Smooth muscle cell (in vitro differentiated cells): ENCODE measurements around the gene ARPC3. TPM values are rescaled to one million over a fixed set of nuclear protein-coding genes. Genes with fewer than 3 reads are reported as not detected.
"Not testable (repeated sequence)": the region's sequence is repeated elsewhere in the genome, so short reads cannot be mapped to it uniquely, and the experiment has no call there.

Source experiments
- DNase-seq: peaks from one replicate; lab custom pipeline; 2025; ENCODE audit not compliant: unreplicated experiment; lab: John Stamatoyannopoulos, UW
- H2AFZ ChIP-seq: fragments of 200-600 bp; sonication (generic); 2 replicates; pipeline ENCODE4 v1.6.0; 2016; ENCODE audit warnings: antibody characterized with exemption, low read depth, mild to moderate bottlenecking
- H3F3A ChIP-seq: fragments of 200-600 bp; sonication (generic); 2 replicates; pipeline ENCODE4 v1.6.0; 2017; ENCODE audit warnings: antibody characterized with exemption, low read depth
- H3K27ac ChIP-seq: fragments of 200-600 bp; sonication (generic); 2 replicates; pipeline ENCODE4 v1.5.1; 2016; ENCODE audit warnings: low read depth, mild to moderate bottlenecking
- H3K27me3 ChIP-seq: fragments of 200-600 bp; sonication (generic); 2 replicates; pipeline ENCODE4 v1.6.1; 2016; ENCODE audit warnings: low read depth, mild to moderate bottlenecking
- H3K36me3 ChIP-seq: fragments of 200-600 bp; sonication (generic); 2 replicates; pipeline ENCODE4 v1.5.1; 2016; ENCODE audit warnings: low read depth
- H3K4me1 ChIP-seq: fragments of 200-600 bp; sonication (generic); 2 replicates; pipeline ENCODE4 v1.5.1; 2016; ENCODE audit warnings: low read depth
- H3K4me2 ChIP-seq: fragments of 200-600 bp; sonication (generic); 2 replicates; pipeline ENCODE4 v1.6.0; 2016; ENCODE audit warnings: mild to moderate bottlenecking
- H3K4me3 ChIP-seq: fragments of 200-600 bp; sonication (generic); 2 replicates; pipeline ENCODE4 v1.5.1; 2016; ENCODE audit warnings: mild to moderate bottlenecking
- H3K79me2 ChIP-seq: fragments of 200-600 bp; sonication (generic); 2 replicates; pipeline ENCODE4 v1.6.0; 2016; ENCODE audit warnings: low read depth, mild to moderate bottlenecking
- H3K9ac ChIP-seq: fragments of 200-600 bp; sonication (generic); 2 replicates; pipeline ENCODE4 v1.6.0; 2016; ENCODE audit warnings: low read depth
- H3K9me3 ChIP-seq: fragments of 200-600 bp; sonication (generic); replicated peaks from 2 replicates; pipeline ENCODE4 v1.5.1; 2016; ENCODE audit warnings: low read depth
- H4K20me1 ChIP-seq: fragments of 200-600 bp; sonication (generic); 2 replicates; pipeline ENCODE4 v1.6.0; 2016; ENCODE audit warnings: low read depth
- WGBS: methylation state at CpG from one replicate; pipeline ENCODE4 v1.1.7; 2016; ENCODE audit warnings: low lambda C conversion rate; 5-methylcytosine and 5-hydroxymethylcytosine counted together
- polyA plus RNA-seq: library from polyadenylated mRNA; unstranded; fragments of >200 nt; fragmentation: Nextera tagmentation; extraction: Ambion mirVana; gene quantifications from 2 replicates; pipeline ENCODE4 v1.2.1, GENCODE V29; 2016
- total RNA-seq: library from RNA; depleted of rRNA; stranded (reverse); fragments of >200 nt; gene quantifications from 2 replicates; pipeline ENCODE4 v1.2.3, GENCODE V29; 2014
- TF ChIP-seq, protein P1 (sequence below): fragments of 200-600 bp; sonication (generic); IDR thresholded peaks from 2 replicates; pipeline ENCODE4 v1.5.1; 2017; ENCODE audit warnings: borderline replicate concordance, mild to moderate bottlenecking, antibody characterized with exemption; ENCODE audit not compliant: insufficient read depth, poor library complexity, severe bottlenecking

The ARPC3 gene
- total and polyA plus RNA-seq, 2 experiments from 2014 or later = 338 to 507 TPM

DNA sequence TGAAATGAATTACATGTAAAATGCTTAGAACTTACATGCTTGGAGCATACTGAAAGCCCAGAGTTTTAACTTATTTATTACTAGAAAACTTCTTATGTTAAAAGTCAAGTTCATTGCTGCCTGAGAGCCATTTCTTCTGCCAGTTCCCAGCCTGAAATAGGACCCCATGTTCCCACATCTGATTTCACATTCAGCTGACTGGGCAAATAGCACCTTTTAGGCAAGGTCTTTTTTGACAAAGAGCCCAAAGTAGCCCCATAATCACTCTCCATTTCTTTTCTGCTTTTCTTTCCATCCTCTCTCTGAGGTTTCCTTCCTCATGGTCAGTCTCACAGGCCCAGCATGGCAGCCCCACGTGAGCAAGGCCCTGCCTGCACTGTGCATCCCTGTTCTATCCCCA, 1.1 kb upstream of the ARPC3 start:
- Histone ChIP-seq H3K4me3 (no peak overlapping the region), H3K9me3 (no peaks in the 10 kb centered on the region), H4K20me1 (peaks cover 21% of the 10 kb centered on the region), H3K27ac (peak overlapping the region; percentile 18), H2AFZ (no peak overlapping the region), H3F3A (peaks cover 10% of the 10 kb centered on the region), H3K4me1 (peaks cover 4% of the 10 kb centered on the region), H3K79me2 (peaks cover 39% of the 10 kb centered on the region), H3K9ac (no peak overlapping the region), H3K36me3 (no peaks in the 10 kb centered on the region), H3K27me3 (no peaks in the 10 kb centered on the region), H3K4me2 (no peak overlapping the region)
- WGBS = 92% methylated on average over 1 of the region's 1 CpG
- DNase-seq = no peak
- TF ChIP-seq, protein P1, sequence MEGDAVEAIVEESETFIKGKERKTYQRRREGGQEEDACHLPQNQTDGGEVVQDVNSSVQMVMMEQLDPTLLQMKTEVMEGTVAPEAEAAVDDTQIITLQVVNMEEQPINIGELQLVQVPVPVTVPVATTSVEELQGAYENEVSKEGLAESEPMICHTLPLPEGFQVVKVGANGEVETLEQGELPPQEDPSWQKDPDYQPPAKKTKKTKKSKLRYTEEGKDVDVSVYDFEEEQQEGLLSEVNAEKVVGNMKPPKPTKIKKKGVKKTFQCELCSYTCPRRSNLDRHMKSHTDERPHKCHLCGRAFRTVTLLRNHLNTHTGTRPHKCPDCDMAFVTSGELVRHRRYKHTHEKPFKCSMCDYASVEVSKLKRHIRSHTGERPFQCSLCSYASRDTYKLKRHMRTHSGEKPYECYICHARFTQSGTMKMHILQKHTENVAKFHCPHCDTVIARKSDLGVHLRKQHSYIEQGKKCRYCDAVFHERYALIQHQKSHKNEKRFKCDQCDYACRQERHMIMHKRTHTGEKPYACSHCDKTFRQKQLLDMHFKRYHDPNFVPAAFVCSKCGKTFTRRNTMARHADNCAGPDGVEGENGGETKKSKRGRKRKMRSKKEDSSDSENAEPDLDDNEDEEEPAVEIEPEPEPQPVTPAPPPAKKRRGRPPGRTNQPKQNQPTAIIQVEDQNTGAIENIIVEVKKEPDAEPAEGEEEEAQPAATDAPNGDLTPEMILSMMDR = no peak

- no peak overlapping the region for H3K27ac ChIP-seq
- peaks cover 65% of the 10 kb centered on the region for H3K79me2 ChIP-seq
- H2AFZ ChIP-seq = no peak overlapping the region
- H3K4me2 ChIP-seq = no peak overlapping the region
- H3K4me1 ChIP-seq = peaks cover 4% of the 10 kb centered on the region
- no peaks in the 10 kb centered on the region for H3K27me3 ChIP-seq
- no peaks in the 10 kb centered on the region for H3K9me3 ChIP-seq
- DNase-seq = no peak
- H3K36me3 ChIP-seq = peaks cover 34% of the 10 kb centered on the region
- 100% methylated on average over 3 of the region's 3 CpGs for WGBS
- H3K9ac ChIP-seq = no peak overlapping the region
- H3K4me3 ChIP-seq = no peak overlapping the region
- TF ChIP-seq, protein P1 = no peak
- H3F3A ChIP-seq = peaks cover 16% of the 10 kb centered on the region
- peaks cover 51% of the 10 kb centered on the region for H4K20me1 ChIP-seq
Measured at GRCh38 chr12:110444455-110444854, 5.7 kb downstream of the ARPC3 start.

DNA sequence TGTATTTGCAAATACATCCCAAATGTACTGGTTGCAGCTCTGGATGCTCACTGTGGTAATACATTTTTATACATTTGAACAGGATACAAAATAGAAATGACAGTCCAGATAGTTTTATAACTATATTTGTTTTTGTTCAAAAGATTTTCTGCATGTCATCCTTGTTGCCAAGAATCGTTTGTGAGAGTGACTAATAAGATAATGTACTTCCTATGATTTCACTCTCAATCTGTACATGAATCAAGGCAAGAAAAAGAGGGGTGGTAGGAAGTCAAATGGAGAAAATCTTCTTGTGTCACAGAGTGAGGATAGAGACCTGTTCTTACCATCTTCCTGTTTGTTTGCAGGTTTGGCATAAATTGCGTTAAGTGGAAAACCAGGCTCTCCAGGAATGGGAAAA, 13.9 kb downstream of the ARPC3 start:
- H3K36me3 ChIP-seq = peaks cover 21% of the 10 kb centered on the region
- peaks cover 32% of the 10 kb centered on the region for H3F3A ChIP-seq
- H3K27ac ChIP-seq = no peak overlapping the region
- peaks cover 3% of the 10 kb centered on the region for H3K79me2 ChIP-seq
- no peaks in the 10 kb centered on the region for H3K9me3 ChIP-seq
- no peak overlapping the region for H3K4me2 ChIP-seq
- TF ChIP-seq, protein P1 = no peak
- peaks cover 5% of the 10 kb centered on the region for H4K20me1 ChIP-seq
- no peaks in the 10 kb centered on the region for H3K27me3 ChIP-seq
- H3K4me3 ChIP-seq = no peak overlapping the region
- WGBS = 87% methylated on average over 2 of the region's 2 CpGs
- no peaks in the 10 kb centered on the region for H3K4me1 ChIP-seq
- H2AFZ ChIP-seq = no peak overlapping the region
- H3K9ac ChIP-seq = no peak overlapping the region
- DNase-seq = no peak

- Histone ChIP-seq H3K36me3 (peaks cover 6% of the 10 kb centered on the region), H3K4me2 (peak overlapping the region; percentile 84), H3K27ac (no peak overlapping the region), H2AFZ (no peak overlapping the region), H4K20me1 (no peaks in the 10 kb centered on the region), H3F3A (peaks cover 27% of the 10 kb centered on the region), H3K4me1 (no peaks in the 10 kb centered on the region), H3K27me3 (no peaks in the 10 kb centered on the region), H3K9ac (no peak overlapping the region), H3K4me3 (peak overlapping the region; percentile 84), H3K79me2 (no peaks in the 10 kb centered on the region), H3K9me3 (no peaks in the 10 kb centered on the region)
- DNase-seq = no peak
- TF ChIP-seq, protein P1 = no peak
- WGBS = 89% methylated on average over 12 of the region's 12 CpGs
Measured at GRCh38 chr12:110431957-110432587, 18.1 kb downstream of the ARPC3 start.

DNA sequence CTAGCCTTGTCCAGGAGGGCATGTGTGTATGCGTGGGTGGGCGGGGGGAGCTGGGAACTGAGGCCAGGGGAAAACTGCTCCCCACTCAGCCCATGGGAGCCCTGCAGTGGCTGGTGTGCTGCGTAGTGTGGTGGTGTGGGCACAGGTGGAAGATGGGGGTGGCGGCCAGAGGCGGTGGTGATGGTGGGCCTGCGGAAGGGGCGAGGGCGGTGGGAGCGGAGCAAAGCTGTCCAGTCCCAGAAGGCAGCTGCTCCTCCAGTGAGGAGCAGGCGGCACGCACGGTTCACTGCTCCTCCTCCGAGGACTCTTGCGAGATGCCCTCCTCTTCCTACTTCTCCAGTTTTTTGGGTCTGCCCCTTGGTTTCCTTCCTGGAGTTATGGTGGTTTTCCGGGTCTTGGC, 20.5 kb downstream of the ARPC3 start:
- not testable (repeated sequence) for H3K4me2 ChIP-seq, H3K27ac ChIP-seq, DNase-seq, H3K9me3 ChIP-seq, H2AFZ ChIP-seq, H3K79me2 ChIP-seq, H3K9ac ChIP-seq, H3K4me3 ChIP-seq, H3K4me1 ChIP-seq, H4K20me1 ChIP-seq, H3K27me3 ChIP-seq, H3K36me3 ChIP-seq
- 93% methylated on average over 6 of the region's 15 CpGs for WGBS
- peaks cover 11% of the 10 kb centered on the region for H3F3A ChIP-seq
